Prostate gland (tissue), 2 donors: ENCODE results near the gene ASIC4.

Source experiments
- POLR2A ChIP-seq: fragments of 450-650 bp; IDR thresholded peaks from one replicate; pipeline ENCODE4 v1.6.1; 2016; ENCODE audit warnings: antibody characterized with exemption, mild to moderate bottlenecking
- POLR2AphosphoS5 ChIP-seq: sonication (generic); formaldehyde crosslinking; IDR thresholded peaks from one replicate; pipeline ENCODE4 v1.6.1; 2017; ENCODE audit warnings: antibody characterized with exemption
- TF ChIP-seq, protein P1 (sequence below), 4 experiments: fragments of 200-600 bp in 2 of 4; fragments of 450-650 bp in 2 of 4; sonication (generic) in 2 of 4; IDR thresholded peaks; 1 replicate in 3 of 4; 2 replicates in 1 of 4; pipeline ENCODE4 v1.5.1; 2016 to 2019; ENCODE audit warnings: antibody characterized with exemption in 4 of 4, mild to moderate bottlenecking in 2 of 4, moderate library complexity in 2 of 4

DNA sequence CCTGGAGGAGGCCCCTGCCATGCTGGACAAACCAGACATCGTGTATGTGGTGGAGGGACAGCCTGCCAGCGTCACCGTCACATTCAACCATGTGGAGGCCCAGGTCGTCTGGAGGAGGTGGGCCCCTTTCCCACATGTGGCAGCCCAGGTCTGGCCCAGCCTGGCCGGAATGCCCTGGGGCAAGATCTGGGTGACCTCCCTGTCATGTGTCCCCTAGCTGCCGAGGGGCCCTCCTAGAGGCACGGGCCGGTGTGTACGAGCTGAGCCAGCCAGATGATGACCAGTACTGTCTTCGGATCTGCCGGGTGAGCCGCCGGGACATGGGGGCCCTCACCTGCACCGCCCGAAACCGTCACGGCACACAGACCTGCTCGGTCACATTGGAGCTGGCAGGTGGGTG lies 40.8 kb upstream of the ASIC4 start:
- TF ChIP-seq, protein P1, sequence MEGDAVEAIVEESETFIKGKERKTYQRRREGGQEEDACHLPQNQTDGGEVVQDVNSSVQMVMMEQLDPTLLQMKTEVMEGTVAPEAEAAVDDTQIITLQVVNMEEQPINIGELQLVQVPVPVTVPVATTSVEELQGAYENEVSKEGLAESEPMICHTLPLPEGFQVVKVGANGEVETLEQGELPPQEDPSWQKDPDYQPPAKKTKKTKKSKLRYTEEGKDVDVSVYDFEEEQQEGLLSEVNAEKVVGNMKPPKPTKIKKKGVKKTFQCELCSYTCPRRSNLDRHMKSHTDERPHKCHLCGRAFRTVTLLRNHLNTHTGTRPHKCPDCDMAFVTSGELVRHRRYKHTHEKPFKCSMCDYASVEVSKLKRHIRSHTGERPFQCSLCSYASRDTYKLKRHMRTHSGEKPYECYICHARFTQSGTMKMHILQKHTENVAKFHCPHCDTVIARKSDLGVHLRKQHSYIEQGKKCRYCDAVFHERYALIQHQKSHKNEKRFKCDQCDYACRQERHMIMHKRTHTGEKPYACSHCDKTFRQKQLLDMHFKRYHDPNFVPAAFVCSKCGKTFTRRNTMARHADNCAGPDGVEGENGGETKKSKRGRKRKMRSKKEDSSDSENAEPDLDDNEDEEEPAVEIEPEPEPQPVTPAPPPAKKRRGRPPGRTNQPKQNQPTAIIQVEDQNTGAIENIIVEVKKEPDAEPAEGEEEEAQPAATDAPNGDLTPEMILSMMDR (IDR thresholded peaks at IDR 0.05), result no peak
- TF ChIP-seq POLR2A (no peak), POLR2AphosphoS5 (no peak)
